ENCODE data around the gene ENO4.

The ENO4 gene

DNA sequence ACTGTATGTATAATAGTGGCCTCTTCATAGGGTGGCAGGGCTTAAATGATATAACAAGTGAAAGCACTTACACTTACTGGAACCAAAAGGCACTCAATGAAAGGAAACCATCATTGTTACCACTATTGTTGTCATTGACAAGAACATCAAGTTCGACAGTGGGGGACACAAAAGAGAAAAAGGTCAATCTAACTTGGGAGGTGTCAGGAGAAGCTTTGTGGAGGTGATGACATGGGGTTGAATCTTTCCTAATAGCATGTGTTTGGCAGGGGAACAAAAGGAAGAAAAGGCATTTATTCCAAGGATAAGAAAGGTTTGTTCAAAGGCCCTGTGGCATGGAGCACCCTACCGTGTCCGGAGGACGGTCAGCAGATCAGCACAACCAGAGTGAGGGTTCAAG, 18.2 kb upstream of the ENO4 start:
- no peak for DNase-seq

DNA sequence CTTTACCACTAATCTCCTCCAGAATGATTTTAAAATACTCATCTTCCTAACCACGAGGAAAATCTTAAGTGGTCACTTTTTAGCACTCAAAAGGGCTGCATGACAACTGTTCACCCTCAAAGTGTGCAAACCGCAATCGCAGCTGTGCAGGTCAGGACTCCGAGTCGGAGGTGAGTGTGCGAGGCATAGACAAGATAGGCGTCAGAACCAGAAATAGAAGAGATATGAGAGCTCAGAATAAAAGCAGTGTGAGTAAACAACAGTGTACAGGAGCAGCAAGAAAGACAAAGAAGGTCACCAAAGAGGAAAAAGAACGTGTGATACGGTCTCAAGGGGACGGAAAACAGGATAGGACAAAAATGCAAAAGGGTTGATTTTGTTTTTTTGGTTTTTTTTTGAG, 17.5 kb upstream of the ENO4 start:
- DNase-seq: no peak

DNA sequence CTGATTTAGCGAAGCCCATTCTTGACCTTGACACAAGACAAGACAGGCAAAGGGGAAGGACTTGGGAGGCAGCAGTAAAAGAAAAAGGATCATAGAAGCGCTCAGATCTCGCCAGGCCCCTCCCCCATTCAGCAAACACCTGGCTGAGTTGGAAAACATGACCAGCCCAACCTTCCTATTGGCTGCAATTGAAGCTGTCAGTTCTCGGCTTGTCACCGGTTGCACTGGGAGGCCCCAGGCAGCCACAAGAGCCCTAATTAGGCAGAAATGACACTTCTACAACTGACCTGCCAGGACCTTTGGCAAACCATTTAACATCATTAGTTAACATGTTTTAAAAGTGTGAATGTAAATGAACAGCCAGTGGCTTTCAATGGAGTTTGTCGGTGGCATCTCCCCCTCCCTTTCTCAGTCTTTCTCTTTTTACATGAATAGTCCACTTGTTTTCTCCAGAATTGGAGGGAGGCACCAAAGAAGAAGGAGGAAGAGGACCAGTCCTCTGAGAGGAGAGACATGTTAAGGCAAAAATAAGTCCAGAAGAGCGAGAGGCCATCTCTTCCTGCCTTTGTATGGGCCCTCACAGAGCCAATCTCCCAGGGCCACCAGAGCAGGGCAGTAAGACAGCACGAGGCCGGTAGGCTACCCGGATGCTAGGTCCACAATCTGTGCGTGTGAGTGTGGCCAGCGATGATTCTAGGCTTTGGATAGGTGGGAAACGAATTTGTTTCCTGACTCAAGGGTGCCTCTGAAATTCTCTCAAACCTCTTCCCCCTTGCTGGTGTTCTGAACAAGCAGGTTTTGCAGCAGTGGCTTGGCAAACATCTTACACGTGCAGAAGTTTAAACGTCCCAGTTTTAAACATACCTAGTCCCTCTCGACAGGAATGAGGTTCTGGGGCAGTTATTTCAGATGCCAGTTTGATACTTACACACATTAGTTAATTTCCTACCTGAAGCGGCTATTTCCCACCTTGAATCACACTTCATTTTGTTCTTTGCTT, 15.0 kb upstream of the ENO4 start:
- DNase-seq: no peak

DNA sequence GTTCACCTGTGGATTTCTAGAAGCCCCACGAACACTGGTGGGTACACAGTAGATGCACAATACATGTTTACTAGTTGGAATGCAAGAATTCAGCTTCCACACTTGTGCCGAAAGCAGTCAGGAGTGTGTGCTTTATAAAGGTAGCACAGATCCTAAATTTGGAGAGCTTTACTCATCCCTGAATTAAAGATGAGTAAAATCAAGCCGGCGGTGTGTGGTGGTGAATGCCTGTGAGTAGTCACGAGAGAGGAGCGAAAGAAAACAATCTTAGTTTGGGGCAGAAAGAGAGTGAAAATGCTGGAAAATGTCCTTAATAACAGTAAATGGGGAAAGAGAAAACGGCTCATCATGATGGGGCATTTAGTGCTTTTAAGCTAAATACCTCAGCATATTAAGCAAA, 13.6 kb upstream of the ENO4 start:
- no peak for DNase-seq

DNA sequence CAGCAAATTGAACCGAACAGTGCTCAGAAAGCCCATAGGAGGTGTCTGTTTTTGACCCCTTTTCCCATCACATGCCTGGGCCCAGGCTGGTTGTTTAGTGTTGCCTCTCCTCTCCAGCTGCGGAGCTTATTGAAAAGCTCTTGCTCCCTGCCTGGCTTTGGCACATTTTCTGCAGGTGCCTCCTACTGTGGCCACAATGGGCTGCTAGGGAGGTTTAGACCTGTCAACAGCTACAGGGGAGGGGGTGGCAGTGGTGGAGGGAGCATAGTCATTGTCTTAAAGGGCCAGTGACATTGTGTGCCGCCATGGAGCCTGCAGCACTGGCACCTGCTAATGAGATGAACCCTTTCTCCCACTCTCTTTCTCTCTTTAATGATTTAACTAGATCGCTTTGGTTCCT, 13.2 kb upstream of the ENO4 start:
- no peak for DNase-seq

DNA sequence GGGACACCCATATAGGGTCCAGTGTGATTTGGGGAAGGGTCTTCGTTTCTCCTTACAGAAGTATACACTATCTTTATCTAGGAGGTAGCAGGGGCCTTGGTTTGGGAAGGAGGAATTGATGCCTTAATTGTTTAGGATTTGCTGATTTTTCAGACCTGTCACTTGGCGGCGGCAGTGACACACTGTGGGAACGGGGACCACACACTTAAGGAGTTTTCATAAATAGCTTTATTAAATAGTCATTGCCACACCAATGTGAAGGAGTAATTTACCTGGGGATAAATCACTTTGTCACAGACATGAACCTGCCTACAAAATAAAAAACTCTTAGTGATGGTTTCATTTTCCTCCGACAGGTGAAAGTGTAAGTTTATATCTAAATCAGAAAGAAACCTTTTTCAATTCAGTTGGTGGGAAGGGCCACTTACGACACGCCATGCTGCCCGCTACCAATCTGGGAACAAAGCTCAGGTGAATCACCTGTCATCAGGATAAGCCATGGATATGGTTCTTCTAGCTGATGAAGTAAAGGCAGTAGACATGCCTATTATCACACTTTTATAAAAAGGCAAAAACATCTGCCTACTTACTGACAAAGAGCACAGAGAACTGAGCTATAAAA, 12.3 kb upstream of the ENO4 start:
- DNase-seq: peak in 2 of 4 experiments; percentile 3 to 10

DNA sequence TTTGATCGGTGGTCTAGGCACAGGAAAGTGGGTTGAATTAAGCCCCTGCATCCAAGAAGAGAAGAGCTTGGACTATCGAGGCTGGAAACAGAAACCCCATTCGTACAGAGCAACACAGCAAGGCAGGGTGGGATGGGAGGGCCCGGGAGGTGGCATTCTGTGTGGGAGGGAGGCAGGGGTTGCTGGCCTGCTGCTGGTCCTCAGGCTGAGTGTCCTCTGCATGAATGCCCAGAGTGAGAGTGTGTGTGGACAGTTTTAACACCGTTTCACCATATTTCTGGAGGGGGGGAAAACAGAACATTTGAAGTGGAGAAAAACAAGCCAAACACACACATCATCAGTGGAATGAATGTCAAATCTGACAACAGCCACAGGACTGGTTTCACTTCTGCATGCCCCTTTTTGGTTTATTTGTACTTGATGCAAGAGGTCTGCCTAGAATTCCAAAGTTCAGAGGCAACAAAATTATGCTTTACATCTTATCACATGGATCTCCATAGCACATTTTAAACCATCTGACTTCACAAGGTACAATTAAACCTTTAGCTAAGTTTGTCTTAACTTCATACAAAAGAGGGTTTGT, 11.1 kb upstream of the ENO4 start:
- DNase-seq: peak in 1 of 4 experiments; percentile 7

DNA sequence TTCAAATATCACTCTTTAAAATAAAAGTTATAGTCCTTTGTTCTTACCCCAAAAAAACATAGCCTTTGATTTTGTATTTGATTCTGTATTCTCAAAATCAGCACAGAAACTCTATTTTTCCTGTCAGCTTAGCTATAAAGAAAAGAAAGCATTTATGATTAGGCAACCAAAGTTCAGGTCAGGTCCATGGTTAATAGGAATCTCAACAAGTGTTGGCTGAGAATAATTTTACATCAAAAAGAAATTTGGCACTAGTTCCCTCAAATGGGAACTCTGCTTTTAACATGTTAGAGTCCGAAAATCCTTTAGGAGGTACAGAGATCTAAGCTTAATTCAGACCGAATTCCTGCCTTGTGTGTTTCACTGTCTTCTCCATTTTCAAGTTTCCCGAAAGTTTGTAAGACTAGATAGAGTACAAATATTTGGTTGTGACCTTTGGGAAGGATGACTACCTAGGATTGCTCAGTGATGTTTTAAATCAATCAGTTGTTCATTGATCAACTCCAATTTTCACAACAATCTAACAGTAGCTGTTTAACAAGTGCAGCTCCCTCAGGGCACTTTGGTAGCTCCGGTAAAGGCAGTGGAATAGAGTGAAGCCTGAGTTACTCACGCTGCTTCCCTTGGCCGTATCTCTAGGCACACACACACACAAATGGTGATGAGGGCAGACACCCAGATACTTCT, 8.8 kb upstream of the ENO4 start:
- DNase-seq: no peak

DNA sequence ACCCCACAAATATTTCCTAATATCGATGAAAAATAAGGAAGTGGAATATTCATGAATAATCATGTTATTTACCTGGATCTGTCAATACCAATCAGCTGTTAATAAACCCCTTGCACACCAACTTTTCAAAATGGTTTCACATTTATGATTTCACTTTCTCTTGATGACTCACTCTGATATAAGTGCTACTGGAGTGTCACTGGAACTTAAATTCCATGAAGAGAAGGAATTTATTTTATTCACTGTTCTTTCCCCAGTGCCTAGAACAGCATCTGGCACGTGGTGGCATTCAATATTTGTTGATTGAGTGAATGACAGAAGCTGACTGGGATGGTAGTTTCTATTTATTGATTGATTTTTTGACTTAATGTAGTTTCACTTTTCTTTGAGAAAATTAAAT, 3.5 kb upstream of the ENO4 start:
- no peak for DNase-seq

DNA sequence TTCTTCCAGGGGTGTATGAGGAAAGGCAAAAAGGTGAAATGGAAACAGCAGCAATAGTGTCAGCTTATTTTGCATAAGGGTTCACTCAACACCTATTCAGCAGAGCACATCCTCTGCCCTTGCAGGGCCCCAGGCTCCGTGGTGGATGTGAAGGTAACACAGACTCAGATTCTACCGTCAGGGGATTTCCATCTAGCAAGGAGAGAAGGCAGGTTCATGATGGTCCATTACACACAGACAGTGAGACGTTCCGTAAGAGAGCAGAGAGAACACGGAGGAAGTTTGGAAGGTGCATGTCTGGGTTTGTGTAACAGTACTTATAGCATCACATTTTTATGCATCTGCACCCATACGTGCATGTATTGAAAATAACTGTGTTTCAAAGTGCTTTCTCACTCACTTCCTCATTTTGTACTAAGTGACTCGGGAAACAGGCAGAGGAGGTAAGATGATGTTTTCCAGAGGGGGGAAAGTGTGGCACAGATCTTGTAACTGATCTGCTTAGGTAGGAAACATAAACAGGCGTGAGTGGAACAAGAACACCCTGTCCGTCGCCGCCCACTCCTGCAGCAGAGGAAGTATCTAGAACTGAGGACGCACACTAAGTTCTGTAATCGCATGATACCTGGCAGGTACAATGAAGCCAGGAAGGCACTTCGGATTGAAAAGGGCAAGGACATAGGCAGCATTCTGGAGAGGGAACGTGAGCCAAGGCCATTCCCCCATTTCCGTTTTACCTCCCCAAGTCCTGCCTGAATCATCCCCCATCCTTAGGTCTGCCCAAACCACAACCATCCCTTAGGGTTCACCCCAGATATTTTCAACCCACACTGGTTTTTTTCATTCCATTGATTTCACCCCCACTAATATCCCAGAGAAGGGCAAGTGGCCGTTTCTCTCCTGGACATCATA, 1.0 kb upstream of the ENO4 start:
- DNase-seq: peak in 3 of 4 experiments; percentile 2 to 25 (median 6)

DNA sequence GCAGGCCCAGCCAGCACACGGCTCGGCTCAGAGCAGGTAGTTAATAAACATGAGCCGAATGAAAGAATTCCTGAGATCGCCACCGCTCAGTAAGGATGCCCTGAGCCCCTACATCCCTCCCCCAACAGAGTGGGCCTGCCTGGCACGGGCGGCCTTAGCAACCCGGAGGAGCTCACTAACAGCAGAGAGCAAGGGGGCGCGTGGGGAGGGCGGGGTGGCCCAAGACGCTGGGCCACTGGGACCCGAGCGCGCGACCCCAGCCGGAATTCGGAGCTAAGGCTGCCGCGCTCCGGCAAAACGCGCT, 403 bp upstream of the ENO4 start:
- no peak for DNase-seq

DNA sequence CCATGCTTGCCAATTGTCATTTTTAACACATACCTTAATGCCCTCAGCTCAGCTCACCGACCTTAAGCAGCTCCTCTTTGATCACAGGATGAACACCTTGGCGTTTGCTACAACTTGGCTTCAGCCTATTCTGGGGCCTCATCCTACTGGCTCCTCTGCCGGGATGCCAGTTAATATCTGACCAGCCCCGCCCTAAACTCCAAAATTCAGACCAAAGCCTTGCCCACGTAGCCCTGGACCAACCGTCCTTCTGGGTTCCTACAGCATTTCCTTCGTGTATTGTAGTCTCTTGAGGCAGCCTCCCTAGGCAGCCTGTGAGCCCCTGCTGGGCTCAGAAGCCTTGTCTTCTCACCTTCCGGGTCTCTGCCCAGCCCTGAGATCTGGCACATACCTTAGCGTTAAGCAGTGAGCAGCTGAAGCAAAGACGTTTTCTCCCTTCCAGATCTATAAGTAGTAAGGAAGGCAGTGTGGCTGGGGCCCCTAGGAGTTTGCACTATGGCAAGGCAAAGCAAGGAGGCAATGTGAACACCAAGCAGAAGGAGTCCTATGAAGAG, 836 bp downstream of the ENO4 start:
- DNase-seq: no peak

DNA sequence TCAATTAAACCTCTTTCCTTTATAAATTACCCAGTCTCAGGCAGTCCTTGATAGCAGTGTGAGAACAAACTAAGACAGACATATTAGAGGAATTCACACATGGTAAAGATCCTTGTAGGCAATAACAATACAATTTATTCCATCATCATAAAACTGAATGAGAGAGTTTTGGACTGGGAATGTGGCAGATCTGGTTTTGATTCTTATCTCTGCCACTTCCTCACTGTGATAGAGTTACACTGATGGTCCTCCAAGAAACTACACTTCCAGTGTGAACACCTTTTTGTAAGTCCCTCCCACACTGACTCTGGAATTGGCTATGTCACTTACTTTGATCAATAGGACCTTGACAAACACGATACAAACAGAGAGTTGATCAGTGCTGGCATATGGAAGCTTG, 2.9 kb downstream of the ENO4 start:
- DNase-seq: no peak

DNA sequence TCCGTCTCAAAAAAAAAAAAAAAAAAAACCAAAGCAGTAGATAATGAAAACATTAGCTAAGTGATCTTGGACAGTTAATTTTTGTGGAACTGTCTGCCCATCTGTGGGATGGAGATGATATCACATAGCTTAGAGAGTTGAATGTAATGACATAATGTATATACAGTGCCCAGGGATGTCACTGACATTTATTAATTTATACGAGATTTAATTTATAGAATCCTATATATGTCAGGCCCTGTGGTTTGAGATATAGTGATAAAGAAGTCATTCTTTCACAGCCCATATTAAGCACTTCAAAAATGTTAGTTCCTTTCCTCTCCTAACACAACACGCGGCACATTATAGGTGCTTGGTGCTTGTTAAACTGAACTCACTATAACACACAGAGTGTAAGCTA, 4.0 kb downstream of the ENO4 start:
- no peak for DNase-seq

DNA sequence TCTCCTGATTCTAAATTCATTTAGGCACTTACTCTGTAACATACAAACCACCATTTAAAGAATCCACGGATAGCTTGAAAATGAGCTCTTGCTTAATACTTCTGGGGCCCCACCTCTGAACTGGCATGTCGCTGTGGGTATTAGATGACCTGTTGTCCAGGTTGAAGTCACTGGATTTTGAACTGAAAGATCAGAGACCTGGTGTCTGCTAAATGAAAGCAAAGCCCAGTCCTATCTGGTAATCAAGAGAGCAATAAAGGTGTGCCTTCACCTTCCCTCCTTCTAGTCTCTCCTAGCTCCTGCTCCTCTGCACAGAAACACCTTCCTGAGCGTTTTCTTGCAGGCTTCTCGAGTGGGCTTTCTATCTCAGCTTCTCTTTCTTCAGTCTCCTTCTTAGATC, 4.4 kb downstream of the ENO4 start:
- DNase-seq: no peak

DNA sequence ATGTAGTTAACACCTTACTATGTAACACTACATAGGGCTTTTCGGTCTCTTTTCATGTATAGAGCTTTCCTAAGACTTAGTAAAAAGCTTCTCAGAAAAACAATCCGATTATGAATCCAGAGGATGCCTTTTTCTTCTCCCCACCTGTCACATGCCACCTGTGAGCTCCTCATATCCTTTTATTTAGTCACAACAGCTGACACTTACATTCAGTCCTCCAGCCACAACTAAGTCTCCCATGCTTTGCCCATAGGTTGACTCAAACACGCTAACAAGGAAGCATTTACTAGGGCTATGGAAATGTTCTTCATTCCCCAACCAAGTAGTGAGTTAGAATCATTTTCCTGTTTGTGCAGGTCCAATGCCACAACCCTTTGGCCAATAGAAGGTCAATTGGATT, 7.9 kb downstream of the ENO4 start:
- no peak for DNase-seq

DNA sequence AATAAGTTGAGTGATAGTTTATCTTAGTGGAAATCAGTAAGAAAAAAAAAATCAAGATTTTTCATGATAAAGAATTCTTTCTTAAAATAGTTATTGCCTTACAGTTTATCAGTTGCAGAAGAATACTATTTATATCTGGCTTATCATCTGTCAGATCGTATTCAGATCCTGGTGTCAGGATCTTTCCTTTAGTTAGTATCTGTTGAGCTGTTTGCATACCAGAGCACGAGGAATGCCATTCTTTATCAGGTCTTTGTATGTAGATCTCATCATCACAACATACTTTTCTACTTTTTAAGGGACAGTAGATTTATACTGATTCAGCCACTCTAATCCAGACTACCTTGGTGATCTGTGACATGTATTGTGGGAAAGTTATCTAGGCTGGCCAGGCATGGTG, 12.5 kb downstream of the ENO4 start:
- DNase-seq: no peak

DNA sequence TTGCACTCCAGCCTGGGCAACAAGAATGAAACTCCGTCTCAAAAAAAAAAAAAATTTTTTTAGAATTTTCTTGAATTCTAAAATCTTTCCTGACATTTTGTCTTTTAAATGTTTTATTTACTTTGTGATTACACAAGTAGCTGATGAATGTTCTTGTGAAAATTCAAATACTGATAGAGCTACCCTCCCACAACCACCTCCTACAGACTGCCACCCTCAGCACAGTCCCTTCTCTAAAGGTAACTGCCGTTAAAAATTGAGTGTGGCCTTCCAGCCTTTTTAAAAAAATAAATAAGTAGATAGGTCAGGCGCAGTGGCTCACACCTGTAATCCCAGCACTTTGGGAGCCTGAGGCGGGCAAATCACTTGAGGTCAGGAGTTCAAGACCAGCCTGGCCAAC, 15.1 kb downstream of the ENO4 start:
- no peak for DNase-seq

DNA sequence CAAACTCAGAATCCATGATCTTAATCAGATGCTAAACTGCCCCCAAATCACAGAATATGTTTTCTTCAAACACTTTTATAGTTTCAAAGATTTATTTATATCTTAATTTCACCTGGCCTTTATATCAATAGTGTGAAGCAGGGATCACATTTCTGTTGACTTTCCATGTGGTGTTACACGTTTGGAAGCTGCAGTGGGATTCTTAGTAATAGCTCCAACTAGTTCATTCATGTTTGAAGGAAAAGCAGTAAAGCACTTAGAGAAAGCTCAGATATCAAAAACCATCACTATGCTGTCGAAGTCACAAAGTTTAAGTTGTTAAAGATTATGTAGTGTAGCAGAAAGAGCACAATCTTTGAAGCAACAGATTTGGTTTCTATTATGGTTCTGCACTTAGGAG, 16.8 kb downstream of the ENO4 start:
- no peak for DNase-seq

DNA sequence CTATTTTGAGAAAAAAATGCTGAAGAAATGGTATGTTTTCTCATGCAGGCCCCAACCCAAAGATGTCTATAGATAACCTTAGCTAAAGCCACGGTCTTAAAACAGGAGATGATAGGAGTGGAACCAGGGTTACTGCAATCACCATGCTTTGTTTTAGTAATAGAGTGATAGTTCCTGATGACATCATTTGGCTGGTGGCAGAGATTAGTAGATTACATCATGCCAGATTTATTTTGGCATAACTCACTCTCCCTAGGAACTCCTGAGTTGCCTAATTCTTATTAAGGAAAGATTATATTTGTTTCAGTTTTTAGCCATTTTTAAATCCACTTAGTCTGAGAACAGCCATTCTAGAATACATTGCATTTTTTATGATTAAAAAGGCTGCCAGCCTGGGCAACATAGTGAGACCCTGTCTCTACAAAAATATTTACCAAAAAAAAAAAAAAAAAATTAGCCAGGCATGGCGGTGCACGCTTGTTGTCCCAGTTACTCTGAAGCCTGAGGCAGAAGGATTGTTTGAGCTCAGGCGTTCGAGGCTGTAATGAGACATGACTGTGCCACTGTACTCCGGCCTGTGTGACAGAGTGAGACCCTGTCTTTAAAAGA, 17.8 kb downstream of the ENO4 start:
- no peak for DNase-seq

DNA sequence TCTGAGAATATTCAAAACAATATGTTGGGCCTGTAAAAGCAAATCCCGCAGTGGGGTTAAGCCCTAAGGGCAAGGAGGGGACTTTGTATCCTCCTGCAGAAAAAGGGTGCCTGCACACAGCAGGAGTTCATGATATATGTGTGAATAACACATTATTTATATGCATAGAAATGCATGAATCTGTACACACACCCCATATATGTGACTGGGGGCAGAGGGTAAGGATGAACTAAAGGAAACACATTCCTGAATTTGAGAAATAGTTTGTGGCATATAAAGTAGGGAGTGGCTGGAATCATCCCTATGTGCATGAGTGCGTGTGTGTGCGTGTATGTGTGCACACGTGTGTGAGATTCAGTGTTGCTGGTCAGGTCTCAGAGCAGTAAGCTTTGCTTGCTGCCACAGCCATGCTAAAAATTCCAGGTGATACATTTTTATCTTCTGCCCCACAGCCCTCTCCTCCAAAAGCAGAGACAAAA, 18.9 kb downstream of the ENO4 start:
- no peak for DNase-seq

Data from suppressor macrophage (primary cell).